H1 (cell line): ENCODE results near the gene LYZ. TPM values are rescaled to one million over a fixed set of nuclear protein-coding genes. Genes with fewer than 3 reads are reported as not detected.

ENCODE experiments used
- CTCF ChIA-PET: fragments of 300-600 bp; sonication (Branson Sonifier 250); formaldehyde crosslinking; loops from one replicate; lab custom pipeline; 2021; ENCODE audit not compliant: partially characterized antibody; lab: Charles Lee
- POLR2A ChIA-PET: fragments of 300-600 bp; sonication (Branson Sonifier 250); formaldehyde crosslinking; loops from one replicate; lab custom pipeline; 2021; ENCODE audit warnings: inconsistent platforms; ENCODE audit not compliant: partially characterized antibody; lab: Charles Lee
- DNase-seq, 2 experiments: peaks; one replicate each; pipeline versions ENCODE4 v3.0.0 to v3.0.0-alpha.2; 2010 to 2022; ENCODE audit warnings: low spot score in 2 of 2, low read depth in 1 of 2, mixed read lengths in 1 of 2
- FAIRE-seq: peaks from 2 replicates; lab custom pipeline; 2011; peaks lifted over from hg19 to GRCh38; lab: Jason Lieb, UNC
- H2AFZ ChIP-seq: 2 replicates; pipeline ENCODE4 v1.8.1; 2012; ENCODE audit warnings: low read length, inconsistent platforms
- H2AK5ac ChIP-seq: 2 replicates; pipeline ENCODE4 v1.6.1; 2013; ENCODE audit warnings: low read depth, low read length
- H2BK120ac ChIP-seq: replicated peaks from 2 replicates; pipeline ENCODE3; 2013; ENCODE audit warnings: low read depth, low read length, inconsistent platforms
- H2BK12ac ChIP-seq: 2 replicates; pipeline ENCODE4 v1.6.1; 2013; ENCODE audit warnings: low read depth, low read length
- H2BK15ac ChIP-seq: 2 replicates; pipeline ENCODE4 v1.6.1; 2013; ENCODE audit warnings: low read length
- H2BK20ac ChIP-seq: 2 replicates; pipeline ENCODE4 v1.6.1; 2013; ENCODE audit warnings: low read length
- H2BK5ac ChIP-seq: 2 replicates; pipeline ENCODE4 v1.6.1; 2013; ENCODE audit warnings: low read depth, low read length
- H3K14ac ChIP-seq: 2 replicates; pipeline ENCODE4 v1.6.1; 2013; ENCODE audit warnings: inconsistent platforms; ENCODE audit not compliant: insufficient read length
- H3K18ac ChIP-seq: 2 replicates; pipeline ENCODE4 v1.6.1; 2013; ENCODE audit warnings: low read length; ENCODE audit errors: extremely low read depth
- H3K23ac ChIP-seq: 2 replicates; pipeline ENCODE4 v1.6.1; 2013; ENCODE audit warnings: inconsistent platforms; ENCODE audit not compliant: insufficient read length
- H3K23me2 ChIP-seq: 2 replicates; pipeline ENCODE4 v1.6.1; 2013; ENCODE audit warnings: low read depth, low read length
- H3K27ac ChIP-seq: 2 replicates; pipeline ENCODE4 v1.6.1; 2011; ENCODE audit warnings: low read depth, low read length, inconsistent platforms
- H3K27me3 ChIP-seq, 4 experiments: replicated peaks in 1 of 4; 1 replicate in 1 of 4; 2 replicates in 3 of 4; pipeline versions ENCODE4 v1.6.1 to v1.8.1; 2011 to 2013; ENCODE audit warnings: low read length in 3 of 4, mild to moderate bottlenecking in 3 of 4, inconsistent platforms in 2 of 4, mixed read lengths in 2 of 4, moderate library complexity in 1 of 4; ENCODE audit not compliant: control insufficient read depth in 3 of 4, insufficient read depth in 3 of 4; ENCODE audit errors: extremely low read depth in 1 of 4
- H3K36me3 ChIP-seq, 4 experiments: 2 replicates each; pipeline versions ENCODE4 v1.6.1 to v1.8.1; 2011 to 2013; ENCODE audit warnings: mild to moderate bottlenecking in 4 of 4, low read length in 3 of 4, moderate library complexity in 2 of 4, control low read depth in 1 of 4, inconsistent platforms in 1 of 4; ENCODE audit not compliant: insufficient read depth in 4 of 4, control insufficient read depth in 2 of 4
- H3K4ac ChIP-seq: replicated peaks from 2 replicates; pipeline ENCODE3; 2013; ENCODE audit warnings: low read length, low read depth, mixed read lengths, inconsistent platforms; ENCODE audit not compliant: insufficient read length
- H3K4me1 ChIP-seq, 4 experiments: replicated peaks in 1 of 4; 1 replicate in 1 of 4; 2 replicates in 3 of 4; pipeline versions ENCODE4 v1.6.1 to v1.8.1; 2011 to 2013; ENCODE audit warnings: low read length in 3 of 4, inconsistent platforms in 2 of 4, mixed read lengths in 1 of 4; ENCODE audit not compliant: insufficient read depth in 4 of 4, control insufficient read depth in 3 of 4
- H3K4me2 ChIP-seq, 2 experiments: 2 replicates each; pipeline versions ENCODE4 v1.6.1 to v1.8.1; 2011 to 2013; ENCODE audit warnings: low read depth in 2 of 2, low read length in 2 of 2, control low read depth in 1 of 2, inconsistent platforms in 1 of 2, mild to moderate bottlenecking in 1 of 2; ENCODE audit not compliant: insufficient read depth in 1 of 2
- H3K4me3 ChIP-seq, 4 experiments: fragments of 200-600, 300-600 bp in 1 of 4; sonication (generic), shearing (Covaris generic), sonication (Bioruptor Twin) in 1 of 4; 2 replicates each; pipeline versions ENCODE4 v1.5.1 to v1.8.1; 2011 to 2016; ENCODE audit warnings: low read length in 4 of 4, low read depth in 3 of 4, control low read depth in 2 of 4, inconsistent platforms in 2 of 4, mild to moderate bottlenecking in 2 of 4, mixed read lengths in 1 of 4, moderate library complexity in 1 of 4; ENCODE audit not compliant: insufficient read depth in 2 of 4; ENCODE audit errors: extremely low read depth in 1 of 4
- H3K56ac ChIP-seq: replicated peaks from 2 replicates; pipeline ENCODE3; 2013; ENCODE audit warnings: low read depth, mild to moderate bottlenecking, mixed read lengths, low read length, inconsistent platforms; ENCODE audit not compliant: insufficient read length
- H3K79me1 ChIP-seq: 2 replicates; pipeline ENCODE4 v1.6.1; 2013; ENCODE audit warnings: low read depth, low read length, control low read depth
- H3K79me2 ChIP-seq, 2 experiments: 2 replicates each; pipeline versions ENCODE4 v1.6.1 to v1.8.1; 2012 to 2013; ENCODE audit warnings: low read length in 2 of 2, mild to moderate bottlenecking in 2 of 2, inconsistent platforms in 1 of 2; ENCODE audit not compliant: insufficient read depth in 2 of 2, control insufficient read depth in 1 of 2
- H3K9ac ChIP-seq, 4 experiments: replicated peaks in 1 of 4; 1 replicate in 1 of 4; 2 replicates in 3 of 4; pipeline versions ENCODE4 v1.6.1 to v1.8.1; 2011 to 2013; ENCODE audit warnings: low read depth in 3 of 4, low read length in 3 of 4, control low read depth in 2 of 4, mild to moderate bottlenecking in 2 of 4, moderate library complexity in 2 of 4, inconsistent platforms in 1 of 4; ENCODE audit errors: extremely low read depth in 1 of 4
- H3K9me3 ChIP-seq, 2 experiments: 2 replicates each; pipeline versions ENCODE4 v1.6.1 to v1.8.1; 2012 to 2013; ENCODE audit warnings: mild to moderate bottlenecking in 2 of 2, moderate library complexity in 2 of 2, control low read depth in 1 of 2, inconsistent platforms in 1 of 2, low read depth in 1 of 2, low read length in 1 of 2, mixed read lengths in 1 of 2; ENCODE audit not compliant: insufficient read depth in 2 of 2
- H4K20me1 ChIP-seq, 2 experiments: replicated peaks in 1 of 2; 2 replicates each; pipeline versions ENCODE3 to v1.8.1; 2011 to 2013; ENCODE audit warnings: inconsistent platforms in 2 of 2, low read length in 2 of 2, mild to moderate bottlenecking in 1 of 2; ENCODE audit not compliant: insufficient read depth in 2 of 2, control insufficient read depth in 1 of 2
- H4K5ac ChIP-seq: 2 replicates; pipeline ENCODE4 v1.6.1; 2013; ENCODE audit warnings: low read length, low read depth, mixed read lengths, inconsistent platforms; ENCODE audit not compliant: insufficient read length
- H4K8ac ChIP-seq: 2 replicates; pipeline ENCODE4 v1.8.0; 2013; ENCODE audit warnings: mild to moderate bottlenecking, moderate library complexity, low read length, inconsistent platforms; ENCODE audit not compliant: insufficient read depth; ENCODE audit errors: extremely low read depth
- H4K91ac ChIP-seq: replicated peaks from 2 replicates; pipeline ENCODE3; 2013; ENCODE audit warnings: low read length, mixed read lengths, inconsistent platforms; ENCODE audit not compliant: insufficient read length
- ASH2L ChIP-seq: fragments of 200-600, 300-600 bp; sonication (generic); IDR thresholded peaks from one replicate; pipeline ENCODE4 v1.7.1; 2017; ENCODE audit warnings: low read length
- CBX8 ChIP-seq: fragments of 300-800, 300-1000 bp; sonication (generic); IDR thresholded peaks from 2 replicates; pipeline ENCODE4 v1.7.1; 2016; ENCODE audit warnings: low read depth, low read length, borderline replicate concordance
- CHD1 ChIP-seq: IDR thresholded peaks from 2 replicates; pipeline ENCODE4 v1.6.1; 2012; ENCODE audit warnings: low read depth, low read length, improper control_type of control experiment
- EGR1 ChIP-seq: IDR thresholded peaks from 2 replicates; pipeline ENCODE4 v1.6.1; 2011; ENCODE audit warnings: low read depth, low read length, borderline replicate concordance
- EZH2 ChIP-seq: fragments of 200-600 bp; sonication (generic); IDR thresholded peaks from 2 replicates; pipeline ENCODE4 v1.7.1; 2012; ENCODE audit warnings: low read depth, mild to moderate bottlenecking, moderate library complexity, low read length, inconsistent platforms; ENCODE audit not compliant: severe bottlenecking
- FOSL1 ChIP-seq: IDR thresholded peaks from 2 replicates; pipeline ENCODE4 v1.6.1; 2011; ENCODE audit warnings: mild to moderate bottlenecking, low read depth, low read length, moderate library complexity; ENCODE audit not compliant: insufficient read depth
- HDAC2 ChIP-seq, 2 experiments: fragments of 300-600 bp in 1 of 2; sonication (generic) in 1 of 2; IDR thresholded peaks; 2 replicates each; pipeline ENCODE4 v1.6.1; 2011 to 2012; ENCODE audit warnings: low read depth in 2 of 2, low read length in 2 of 2, mild to moderate bottlenecking in 2 of 2, moderate library complexity in 2 of 2, borderline replicate concordance in 1 of 2, inconsistent platforms in 1 of 2
- JUN ChIP-seq: IDR thresholded peaks from 2 replicates; pipeline ENCODE4 v1.6.1; 2011; ENCODE audit warnings: low read depth, mild to moderate bottlenecking, improper control_type of control experiment, low read length
- POLR2AphosphoS5 ChIP-seq: IDR thresholded peaks from 2 replicates; pipeline ENCODE4 v1.6.1; 2011; ENCODE audit warnings: low read depth, low read length
- RNF2 ChIP-seq: fragments of 200-900, 300-1000 bp; sonication (generic); IDR thresholded peaks from 2 replicates; pipeline ENCODE4 v1.7.1; 2016; ENCODE audit warnings: borderline replicate concordance, low read depth, mild to moderate bottlenecking, antibody characterized with exemption, low read length; ENCODE audit not compliant: poor library complexity, severe bottlenecking; ENCODE audit errors: missing control alignments
- TCF12 ChIP-seq: IDR thresholded peaks from 2 replicates; pipeline ENCODE4 v1.6.1; 2011; ENCODE audit warnings: low read depth, mild to moderate bottlenecking, low read length
- ZNF274 ChIP-seq: IDR thresholded peaks from 2 replicates; pipeline ENCODE4 v1.7.0; 2012; ENCODE audit warnings: low read length, borderline replicate concordance; ENCODE audit errors: extremely low read depth
- WGBS, 2 experiments: shearing (Covaris generic) in 1 of 2; methylation state at CpG; one replicate each; pipeline versions ENCODE4 v1.1.6 to v1.1.7; 2013 to 2015; ENCODE audit warnings: low lambda C conversion rate in 2 of 2, mixed read lengths in 2 of 2, inconsistent platforms in 1 of 2, low coverage in 1 of 2, missing lambda C conversion rate in 1 of 2; ENCODE audit not compliant: insufficient replicate concordance in 2 of 2, insufficient coverage in 1 of 2, insufficient read length in 1 of 2; ENCODE audit errors: extremely low coverage in 1 of 2, missing lambda C conversion rate in 1 of 2; 5-methylcytosine and 5-hydroxymethylcytosine counted together
- polyA plus RNA-seq, 7 experiments: library from polyadenylated mRNA; depleted of rRNA in 3 of 7; stranded (reverse) in 5 of 7; unstranded in 2 of 7; fragments of >200 nt in 5 of 7; fragments of 200-250 nt in 2 of 7; gene quantifications; 1 replicate in 5 of 7; 2 replicates in 1 of 7; 4 replicates in 1 of 7; pipeline versions ENCODE4 v1.2.1 to v1.2.3, GENCODE V29; 2011 to 2013; ENCODE audit warnings: missing spikeins in 2 of 7, mixed read lengths in 2 of 7
- total RNA-seq: library from RNA; stranded (reverse); fragmentation: NEBNext Ultra II Directional; extraction: Animal tissue kit (Norgen Biotek cat#: 25700); gene quantifications from 2 replicates; pipeline ENCODE4 v1.2.1, GENCODE V29; 2021
- TF ChIP-seq, protein P1 (sequence below): IDR thresholded peaks from 2 replicates; pipeline ENCODE4 v1.6.1; 2011; ENCODE audit warnings: low read length, improper control_type of control experiment

The LYZ gene
- total and polyA plus RNA-seq, 2 of the 8 experiments (the other 6 are each of a cell fraction or from before 2014, with no cell fraction given), result not detected

GRCh38 chr12:69345742-69346141 lies 2.4 kb upstream of the LYZ start:
- no peaks in the 10 kb centered on the region for H3K36me3 ChIP-seq
- no peak overlapping the region for H2BK120ac ChIP-seq
- 100% methylated on average over 1 of the region's 1 CpG; no CpG with 5 or more reads in 1 of the 2 experiments for WGBS, 2 experiments
- no peak overlapping the region for H3K18ac ChIP-seq
- H2AFZ ChIP-seq, result no peak overlapping the region
- H3K27ac ChIP-seq, result no peak overlapping the region
- H4K91ac ChIP-seq, result no peak overlapping the region
- H3K23me2 ChIP-seq, result no peaks in the 10 kb centered on the region
- no peak for DNase-seq
- H2AK5ac ChIP-seq, result no peak overlapping the region
- no peak overlapping the region for H2BK15ac ChIP-seq
- no peak overlapping the region for H3K23ac ChIP-seq
- no peak overlapping the region for H3K56ac ChIP-seq
- no peak overlapping the region for H3K4me3 ChIP-seq
- no peak overlapping the region for H2BK12ac ChIP-seq
- no peak overlapping the region for H2BK5ac ChIP-seq
- no peak overlapping the region for H3K4ac ChIP-seq
- no peaks in the 10 kb centered on the region for H4K20me1 ChIP-seq
- no peak overlapping the region for H2BK20ac ChIP-seq
- no peak for FAIRE-seq
- H4K5ac ChIP-seq, result no peak overlapping the region
- H3K79me1 ChIP-seq, result no peaks in the 10 kb centered on the region
- no peaks in the 10 kb centered on the region for H3K4me1 ChIP-seq
- no peak overlapping the region for H3K14ac ChIP-seq
- no peaks in the 10 kb centered on the region for H3K27me3 ChIP-seq
- ChIA-PET POLR2A (interaction anchor here (0.6 kb wide), 1 partner anchor 57 kb away, joined by 3 read pairs; no protein-coding TSS in a partner anchor), CTCF (interaction anchor here (1.7 kb wide), 1 partner anchor 54 kb away, joined by 3 read pairs; no protein-coding TSS in a partner anchor)
- no peaks in the 10 kb centered on the region for H3K79me2 ChIP-seq
- no peak overlapping the region for H4K8ac ChIP-seq
- H3K4me2 ChIP-seq, result no peak overlapping the region
- H3K9me3 ChIP-seq, result no peaks in the 10 kb centered on the region
- H3K9ac ChIP-seq, result no peak overlapping the region
- TF ChIP-seq CBX8 (no peak), EZH2 (no peak), POLR2AphosphoS5 (no peak), TCF12 (no peak), HDAC2 (IDR thresholded peaks at IDR 0.05; ENCODE audit: borderline replicate concordance in 1 of 2, low read depth in 2 of 2, low read length in 2 of 2) (no peak), RNF2 (no peak), ASH2L (no peak), JUN (no peak), FOSL1 (no peak), CHD1 (no peak), ZNF274 (no peak), EGR1 (no peak)
- TF ChIP-seq, protein P1, sequence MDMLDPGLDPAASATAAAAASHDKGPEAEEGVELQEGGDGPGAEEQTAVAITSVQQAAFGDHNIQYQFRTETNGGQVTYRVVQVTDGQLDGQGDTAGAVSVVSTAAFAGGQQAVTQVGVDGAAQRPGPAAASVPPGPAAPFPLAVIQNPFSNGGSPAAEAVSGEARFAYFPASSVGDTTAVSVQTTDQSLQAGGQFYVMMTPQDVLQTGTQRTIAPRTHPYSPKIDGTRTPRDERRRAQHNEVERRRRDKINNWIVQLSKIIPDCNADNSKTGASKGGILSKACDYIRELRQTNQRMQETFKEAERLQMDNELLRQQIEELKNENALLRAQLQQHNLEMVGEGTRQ, result no peak
